Neuronal stem cell (in vitro differentiated cells): Measurements from ENCODE around the gene AGAP1.

Experiments
- DNase-seq: peaks from one replicate; pipeline ENCODE4 v3.0.0-alpha.2; 2013; ENCODE audit warnings: low spot score
- H2AFZ ChIP-seq: one replicate; pipeline ENCODE4 v1.6.1; 2013; ENCODE audit warnings: mild to moderate bottlenecking, low read length, inconsistent platforms
- H2AK5ac ChIP-seq: 2 replicates; pipeline ENCODE4 v1.6.1; 2013; ENCODE audit warnings: low read depth, mild to moderate bottlenecking, inconsistent platforms, low read length, moderate library complexity, mixed read lengths
- H2BK120ac ChIP-seq: 2 replicates; pipeline ENCODE4 v1.6.1; 2013; ENCODE audit warnings: low read depth, mild to moderate bottlenecking, inconsistent platforms, low read length, moderate library complexity, mixed read lengths
- H2BK12ac ChIP-seq: one replicate; pipeline ENCODE4 v1.6.1; 2013; ENCODE audit warnings: low read length, inconsistent platforms
- H2BK15ac ChIP-seq: 2 replicates; pipeline ENCODE4 v1.6.1; 2013; ENCODE audit warnings: mild to moderate bottlenecking, low read length, inconsistent platforms, mixed read lengths
- H2BK5ac ChIP-seq: one replicate; pipeline ENCODE4 v1.6.1; 2013; ENCODE audit warnings: inconsistent platforms, mild to moderate bottlenecking, low read length, moderate library complexity
- H3K14ac ChIP-seq: one replicate; pipeline ENCODE4 v1.6.1; 2013; ENCODE audit warnings: low read length, inconsistent platforms
- H3K18ac ChIP-seq: 2 replicates; pipeline ENCODE4 v1.6.1; 2013; ENCODE audit warnings: low read length, inconsistent platforms
- H3K23ac ChIP-seq: 2 replicates; pipeline ENCODE4 v1.6.1; 2013; ENCODE audit warnings: low read depth, mild to moderate bottlenecking, mixed read lengths, low read length, inconsistent platforms; ENCODE audit not compliant: poor library complexity
- H3K27ac ChIP-seq: replicated peaks from 3 replicates; pipeline ENCODE4 v1.5.1; 2013; ENCODE audit warnings: low read length, inconsistent platforms
- H3K27me3 ChIP-seq, 3 experiments: 2 replicates each; pipeline ENCODE4 v1.6.1; 2013; ENCODE audit warnings: low read length in 3 of 3, mild to moderate bottlenecking in 2 of 3, inconsistent platforms in 1 of 3, low read depth in 1 of 3, mixed read lengths in 1 of 3, moderate library complexity in 1 of 3; ENCODE audit not compliant: control insufficient read depth in 3 of 3, insufficient read depth in 3 of 3
- H3K36me3 ChIP-seq, 2 donors: replicated peaks in 1 of 2; 2 replicates each; pipeline ENCODE4 v1.6.1; 2013; ENCODE audit warnings: low read length in 2 of 2; ENCODE audit not compliant: control insufficient read depth in 2 of 2, insufficient read depth in 2 of 2
- H3K4ac ChIP-seq: 2 replicates; pipeline ENCODE4 v1.6.1; 2013; ENCODE audit warnings: inconsistent platforms, mild to moderate bottlenecking, low read length, moderate library complexity
- H3K4me1 ChIP-seq, 2 donors: 1 replicate in 1 of 2; 2 replicates in 1 of 2; pipeline ENCODE4 v1.6.1; 2013; ENCODE audit warnings: low read length in 2 of 2, low read depth in 1 of 2; ENCODE audit not compliant: control insufficient read depth in 2 of 2, insufficient read depth in 1 of 2
- H3K4me2 ChIP-seq: one replicate; pipeline ENCODE4 v1.6.1; 2013; ENCODE audit warnings: mild to moderate bottlenecking, low read length, inconsistent platforms; ENCODE audit not compliant: insufficient read depth, poor library complexity, severe bottlenecking
- H3K4me3 ChIP-seq, 2 donors: 2 replicates each; pipeline ENCODE4 v1.5.1; 2013; ENCODE audit warnings: low read length in 2 of 2, mild to moderate bottlenecking in 2 of 2, inconsistent platforms in 1 of 2, moderate library complexity in 1 of 2
- H3K79me1 ChIP-seq: one replicate; pipeline ENCODE4 v1.6.1; 2013; ENCODE audit warnings: low read depth, mild to moderate bottlenecking, inconsistent platforms, low read length, moderate library complexity
- H3K9ac ChIP-seq: one replicate; pipeline ENCODE4 v1.6.1; 2013; ENCODE audit warnings: mild to moderate bottlenecking, low read depth, low read length, inconsistent platforms; ENCODE audit not compliant: poor library complexity
- H3K9me3 ChIP-seq, 2 donors: replicated peaks in 1 of 2; 2 replicates each; pipeline versions ENCODE3 to v1.6.1; 2013; ENCODE audit warnings: low read length in 2 of 2, mild to moderate bottlenecking in 2 of 2, inconsistent platforms in 1 of 2, low read depth in 1 of 2, mixed read lengths in 1 of 2, moderate library complexity in 1 of 2; ENCODE audit not compliant: control insufficient read depth in 2 of 2, insufficient read depth in 1 of 2
- H4K8ac ChIP-seq: one replicate; pipeline ENCODE4 v1.6.1; 2013; ENCODE audit warnings: low read depth, mild to moderate bottlenecking, inconsistent platforms, low read length, moderate library complexity
- H4K91ac ChIP-seq: one replicate; pipeline ENCODE4 v1.6.1; 2013; ENCODE audit warnings: low read length, low read depth, mild to moderate bottlenecking, inconsistent platforms; ENCODE audit not compliant: poor library complexity
- WGBS, 2 donors: extraction: QIAGEN DNeasy Blood & Tissue Kit; methylation state at CpG; one replicate each; pipeline ENCODE4 v1.1.7; 2013; ENCODE audit warnings: missing lambda C conversion rate in 2 of 2, mixed read lengths in 1 of 2; ENCODE audit not compliant: insufficient read length in 2 of 2, insufficient replicate concordance in 1 of 2; ENCODE audit errors: extremely low coverage in 2 of 2; 5-methylcytosine and 5-hydroxymethylcytosine counted together

Gene AGAP1

DNA sequence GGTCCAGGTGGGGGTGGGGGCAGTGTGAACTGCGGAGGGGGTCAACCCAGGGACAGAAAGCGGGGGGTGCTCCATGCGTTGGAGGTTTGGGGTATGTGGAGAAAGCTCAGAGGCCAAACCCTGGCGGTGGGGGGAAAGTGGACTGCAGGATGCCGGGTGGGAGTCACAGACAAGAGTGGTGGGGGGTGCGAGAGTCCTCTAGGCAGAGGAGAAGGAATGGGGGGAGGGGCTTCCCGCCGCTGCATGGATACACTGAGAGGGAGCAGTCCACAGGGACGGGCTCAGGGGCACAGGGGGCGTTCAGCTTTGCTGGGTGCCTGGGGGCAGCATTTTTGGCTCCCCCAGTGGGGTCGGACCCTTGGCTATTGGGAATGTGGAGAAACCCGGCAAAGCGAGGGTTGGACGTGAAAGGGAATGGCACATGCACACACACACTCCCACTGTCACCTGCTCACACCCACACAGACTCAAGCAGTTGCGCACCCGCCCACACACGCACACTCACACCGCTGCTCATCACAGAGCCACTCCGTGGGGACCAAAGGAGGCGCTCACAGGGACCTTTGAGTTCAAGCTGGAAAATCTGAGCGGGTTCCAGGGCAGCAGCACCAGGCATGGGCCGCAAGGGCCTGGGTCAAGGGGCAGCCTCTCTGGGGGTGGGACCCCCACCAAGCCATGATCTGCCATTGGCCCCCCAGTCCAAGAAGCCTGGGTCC lies 666.7 kb downstream of the AGAP1 start:
- Histone ChIP-seq H2BK12ac (no peak overlapping the region), H2AK5ac (peak overlapping the region; percentile 88), H3K27ac (no peak overlapping the region), H2BK15ac (peak overlapping the region; percentile 80), H3K79me1 (no peaks in the 10 kb centered on the region), H2BK5ac (no peak overlapping the region), H3K9me3 (peaks cover 0 to 2% of the 10 kb centered on the region in 2 donors), H3K27me3 (peaks cover 0 to 95% (median 61%) of the 10 kb centered on the region in 3 experiments), H2AFZ (no peak overlapping the region), H3K4me1 (peaks cover 17 to 51% of the 10 kb centered on the region in 2 donors), H3K4me2 (no peak overlapping the region), H3K14ac (peak overlapping the region; percentile 87), H3K9ac (peak overlapping the region; percentile 30), H3K4ac (no peak overlapping the region), H3K23ac (peak overlapping the region; percentile 45), H3K4me3 (no peak overlapping the region), H3K18ac (peak overlapping the region; percentile 35), H4K91ac (no peak overlapping the region), H2BK120ac (no peak overlapping the region), H4K8ac (no peak overlapping the region), H3K36me3 (peaks cover 0 to 46% of the 10 kb centered on the region in 2 donors)
- no CpG with 5 or more reads among the region's 22 CpGs for WGBS, 2 donors
- DNase-seq = no peak

DNA sequence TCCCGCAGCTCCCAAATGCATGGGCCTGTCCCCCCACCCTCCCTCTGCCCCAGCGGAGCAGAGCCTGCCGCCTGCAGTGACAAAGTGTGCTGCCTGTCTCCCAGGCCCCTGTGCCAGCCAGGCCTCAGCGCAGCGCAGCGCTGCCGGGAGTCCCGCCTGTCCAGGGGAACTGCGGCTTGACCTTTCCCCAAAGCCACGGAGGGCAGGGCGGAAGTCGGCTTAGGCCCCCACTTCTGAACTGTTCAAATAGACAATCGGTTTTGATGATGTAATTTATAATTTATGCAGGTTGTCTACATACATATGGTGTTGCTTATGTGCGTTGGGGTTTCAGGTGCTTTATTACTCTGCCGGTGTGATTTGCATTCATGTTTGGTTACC lies 667.2 kb downstream of the AGAP1 start:
- Histone ChIP-seq H2BK120ac (no peak overlapping the region), H3K14ac (no peak overlapping the region), H3K4me3 (no peak overlapping the region), H2AFZ (no peak overlapping the region), H2BK12ac (no peak overlapping the region), H4K8ac (no peak overlapping the region), H3K4me1 (peaks cover 17 to 53% of the 10 kb centered on the region in 2 donors), H3K18ac (no peak overlapping the region), H3K27ac (no peak overlapping the region), H3K27me3 (peaks cover 0 to 97% (median 66%) of the 10 kb centered on the region in 3 experiments), H3K36me3 (peaks cover 0 to 51% of the 10 kb centered on the region in 2 donors), H3K79me1 (no peaks in the 10 kb centered on the region), H2BK15ac (no peak overlapping the region), H2BK5ac (no peak overlapping the region), H4K91ac (no peak overlapping the region), H3K9ac (no peak overlapping the region), H3K4me2 (no peak overlapping the region), H3K23ac (no peak overlapping the region), H2AK5ac (peak overlapping the region; percentile 88), H3K4ac (no peak overlapping the region), H3K9me3 (peaks cover 0 to 2% of the 10 kb centered on the region in 2 donors)
- no CpG with 5 or more reads among the region's 15 CpGs for WGBS, 2 donors
- no peak for DNase-seq

DNA sequence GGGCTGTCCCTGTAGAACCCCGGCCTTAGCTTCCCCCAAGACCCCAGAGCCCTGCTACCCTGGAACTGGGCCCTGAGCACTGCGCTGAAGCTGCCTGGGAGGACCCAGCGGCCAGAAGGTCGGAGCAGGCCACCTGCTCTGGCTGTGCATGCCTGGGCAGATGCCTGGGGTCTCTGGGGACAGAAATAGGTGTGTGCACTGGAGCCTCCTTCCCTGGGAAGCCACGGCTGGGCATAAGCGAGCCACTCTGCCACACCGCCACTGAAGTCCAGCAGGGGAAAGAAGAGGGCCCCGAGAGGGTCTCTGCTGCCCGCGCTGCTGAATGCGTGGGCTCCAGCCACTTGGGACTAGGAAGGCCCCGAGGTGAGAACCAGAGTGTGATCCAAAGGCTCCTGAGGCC lies 667.7 kb downstream of the AGAP1 start:
- no peak overlapping the region for H3K23ac ChIP-seq
- no peak overlapping the region for H3K9ac ChIP-seq
- no peak overlapping the region for H4K8ac ChIP-seq
- peaks cover 0 to 56% of the 10 kb centered on the region in 2 donors for H3K36me3 ChIP-seq
- H3K4me1 ChIP-seq = peaks cover 20 to 53% of the 10 kb centered on the region in 2 donors
- H3K79me1 ChIP-seq = no peaks in the 10 kb centered on the region
- no peak overlapping the region for H2BK12ac ChIP-seq
- no peak overlapping the region for H2BK15ac ChIP-seq
- no peak overlapping the region for H4K91ac ChIP-seq
- no peak for DNase-seq
- peaks cover 0 to 2% of the 10 kb centered on the region in 2 donors for H3K9me3 ChIP-seq
- no peak overlapping the region for H3K4me3 ChIP-seq
- WGBS, 2 donors = no CpG with 5 or more reads among the region's 12 CpGs
- no peak overlapping the region for H2BK120ac ChIP-seq
- no peak overlapping the region for H2AK5ac ChIP-seq
- no peak overlapping the region for H3K27ac ChIP-seq
- H3K18ac ChIP-seq = peak overlapping the region; percentile 77
- H3K4ac ChIP-seq = no peak overlapping the region
- no peak overlapping the region for H3K4me2 ChIP-seq
- H3K14ac ChIP-seq = no peak overlapping the region
- no peak overlapping the region for H2AFZ ChIP-seq
- peaks cover 0 to 97% (median 71%) of the 10 kb centered on the region in 3 experiments for H3K27me3 ChIP-seq
- H2BK5ac ChIP-seq = no peak overlapping the region

DNA sequence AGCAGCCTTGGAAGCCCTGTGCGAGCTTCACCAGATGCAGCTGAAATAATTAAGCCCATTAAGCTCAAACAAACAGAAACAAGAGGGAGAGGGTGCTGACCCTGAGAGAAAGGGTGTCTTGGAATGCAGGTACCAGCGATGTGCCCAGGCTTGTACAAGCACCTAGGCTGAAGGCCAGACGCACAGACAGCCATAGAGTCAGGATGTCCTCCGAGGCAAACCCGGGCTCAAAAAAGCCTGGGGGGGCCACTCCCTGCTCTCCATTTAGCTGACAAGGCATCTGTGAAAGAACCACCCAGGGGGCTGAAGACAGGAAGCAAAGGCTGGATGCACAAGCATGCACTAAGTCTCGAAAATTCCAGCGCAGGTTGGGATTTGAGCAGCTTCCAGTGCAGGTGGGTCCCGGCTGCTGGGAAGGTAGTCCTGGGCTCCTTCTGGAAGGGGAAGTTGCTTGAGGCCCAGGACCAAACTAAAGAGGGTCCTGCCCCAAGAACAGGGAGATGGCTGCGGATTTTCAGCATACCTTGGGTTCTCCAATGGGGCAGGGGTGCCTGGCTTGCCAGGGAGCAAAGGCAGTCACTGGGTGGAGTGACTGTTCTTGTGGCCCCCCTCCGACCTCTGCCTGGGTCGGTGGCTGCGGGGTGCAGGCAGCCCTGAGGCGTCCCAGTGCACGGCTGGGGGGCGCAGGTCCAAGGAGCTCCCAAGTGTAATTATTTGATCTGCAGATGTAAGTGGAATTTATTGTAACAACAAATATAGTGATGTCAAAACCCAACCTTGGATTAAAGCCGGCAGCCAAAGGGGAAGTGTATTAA lies 668.4 kb downstream of the AGAP1 start:
- H3K18ac ChIP-seq = no peak overlapping the region
- no peak overlapping the region for H2BK15ac ChIP-seq
- H3K9me3 ChIP-seq = peaks cover 0 to 2% of the 10 kb centered on the region in 2 donors
- peaks cover 0 to 61% of the 10 kb centered on the region in 2 donors for H3K36me3 ChIP-seq
- no peak overlapping the region for H3K9ac ChIP-seq
- no peak overlapping the region for H4K91ac ChIP-seq
- no peak overlapping the region for H3K4me3 ChIP-seq
- H3K79me1 ChIP-seq = no peaks in the 10 kb centered on the region
- H2AFZ ChIP-seq = no peak overlapping the region
- whole genome bisulfite sequencing, 2 donors = no CpG with 5 or more reads among the region's 16 CpGs
- DNase-seq = peak; percentile 17
- no peak overlapping the region for H2AK5ac ChIP-seq
- H2BK5ac ChIP-seq = no peak overlapping the region
- no peak overlapping the region for H3K14ac ChIP-seq
- no peak overlapping the region for H2BK120ac ChIP-seq
- no peak overlapping the region for H3K23ac ChIP-seq
- no peak overlapping the region for H4K8ac ChIP-seq
- H3K27me3 ChIP-seq = peaks cover 0 to 99% (median 77%) of the 10 kb centered on the region in 3 experiments
- no peak overlapping the region for H3K27ac ChIP-seq
- peaks cover 21 to 53% of the 10 kb centered on the region in 2 donors for H3K4me1 ChIP-seq
- H3K4ac ChIP-seq = no peak overlapping the region
- no peak overlapping the region for H3K4me2 ChIP-seq
- H2BK12ac ChIP-seq = no peak overlapping the region
